HEK293 (cell line): ENCODE results near the gene FEM1A.
A peak's percentile ranks its signal among the peaks of the same experiment; 100 is the strongest.

Experiments used
- CTCF ChIA-PET: fragments of 350-600 bp; formaldehyde crosslinking; extraction: SDS; loops from one replicate; lab custom pipeline; 2021; ENCODE audit warnings: antibody characterized with exemption; lab: Yijun Ruan, JAX
- POLR2A ChIA-PET: fragments of 300-600 bp; formaldehyde crosslinking; extraction: SDS; loops from one replicate; lab custom pipeline; 2020; ENCODE audit warnings: antibody characterized with exemption, inconsistent platforms; lab: Yijun Ruan, JAX
- H3K27ac ChIP-seq: fragments of 200-500 bp; sonication (Bioruptor generic); 2 replicates; pipeline ENCODE4 v1.5.1; 2014; ENCODE audit warnings: low read depth, low read length, control low read depth, inconsistent platforms; ENCODE audit errors: extremely low read depth
- H3K36me3 ChIP-seq, 2 experiments: fragments of 200-500 bp in 1 of 2; sonication (Bioruptor generic) in 1 of 2; 1 replicate in 1 of 2; 2 replicates in 1 of 2; pipeline ENCODE4 v1.5.1; 2014 to 2017; ENCODE audit warnings: inconsistent platforms in 2 of 2, low read length in 2 of 2; ENCODE audit not compliant: control insufficient read depth in 2 of 2, insufficient read depth in 1 of 2
- H3K4me1 ChIP-seq: fragments of 200-500 bp; sonication (Bioruptor generic); 2 replicates; pipeline ENCODE4 v1.5.1; 2014; ENCODE audit warnings: mild to moderate bottlenecking, low read length, inconsistent platforms; ENCODE audit not compliant: control insufficient read depth, insufficient read depth
- H3K4me3 ChIP-seq: 2 replicates; pipeline ENCODE4 v1.5.1; 2011; ENCODE audit warnings: low read depth, mild to moderate bottlenecking, control low read depth, low read length, moderate library complexity
- H3K9me3 ChIP-seq: fragments of 200-500 bp; sonication (Bioruptor generic); 2 replicates; pipeline ENCODE4 v1.5.1; 2014; ENCODE audit warnings: low read depth, low read length, inconsistent platforms; ENCODE audit not compliant: control insufficient read depth, insufficient read depth
- KLF17 ChIP-seq: fragments of 450-650 bp; formaldehyde crosslinking; IDR thresholded peaks from 2 replicates; pipeline ENCODE4 v1.5.1; 2016; ENCODE audit warnings: missing biosample characterization, missing genetic modification characterization
- MEIS1 ChIP-seq: sonication (generic); formaldehyde crosslinking; IDR thresholded peaks from 2 replicates; pipeline ENCODE4 v1.8.1; 2022; ENCODE audit warnings: missing genetic modification reagents, mild to moderate bottlenecking, borderline replicate concordance
- OVOL3 ChIP-seq: fragments of 450-650 bp; formaldehyde crosslinking; IDR thresholded peaks from 2 replicates; pipeline ENCODE4 v1.5.1; 2016; ENCODE audit warnings: missing biosample characterization, missing genetic modification characterization
- PATZ1 ChIP-seq: fragments of 450-650 bp; formaldehyde crosslinking; IDR thresholded peaks from 2 replicates; pipeline ENCODE4 v1.5.1; 2016; ENCODE audit warnings: missing biosample characterization, missing genetic modification characterization
- YY2 ChIP-seq: fragments of 450-650 bp; formaldehyde crosslinking; IDR thresholded peaks from 2 replicates; pipeline ENCODE4 v1.5.1; 2016; ENCODE audit warnings: missing biosample characterization, missing genetic modification characterization
- ZBTB11 ChIP-seq: fragments of 450-650 bp; formaldehyde crosslinking; conservative IDR thresholded peaks from 2 replicates; pipeline ENCODE4 v1.5.1; 2016; ENCODE audit warnings: low read depth, missing biosample characterization, missing genetic modification characterization
- ZFP37 ChIP-seq: fragments of 450-650 bp; formaldehyde crosslinking; IDR thresholded peaks from 2 replicates; pipeline ENCODE4 v1.5.1; 2016; ENCODE audit warnings: missing biosample characterization, missing genetic modification characterization
- ZNF10 ChIP-seq: fragments of 450-650 bp; formaldehyde crosslinking; IDR thresholded peaks from 2 replicates; pipeline ENCODE4 v1.5.1; 2017; ENCODE audit warnings: missing biosample characterization, missing genetic modification characterization
- ZNF140 ChIP-seq: fragments of 450-650 bp; formaldehyde crosslinking; IDR thresholded peaks from 2 replicates; pipeline ENCODE4 v1.5.1; 2016; ENCODE audit warnings: missing biosample characterization, missing genetic modification characterization
- ZNF221 ChIP-seq: fragments of 450-650 bp; formaldehyde crosslinking; IDR thresholded peaks from 2 replicates; pipeline ENCODE4 v1.5.1; 2017; ENCODE audit warnings: missing biosample characterization, missing genetic modification characterization, borderline replicate concordance
- ZNF280C ChIP-seq: fragments of 450-650 bp; formaldehyde crosslinking; IDR thresholded peaks from 2 replicates; pipeline ENCODE4 v1.5.1; 2016; ENCODE audit warnings: missing biosample characterization, missing genetic modification characterization
- ZNF341 ChIP-seq: fragments of 450-650 bp; formaldehyde crosslinking; IDR thresholded peaks from 2 replicates; pipeline ENCODE4; 2016; ENCODE audit warnings: low read depth, missing biosample characterization, missing genetic modification characterization
- ZNF433 ChIP-seq: fragments of 450-650 bp; formaldehyde crosslinking; IDR thresholded peaks from 2 replicates; pipeline ENCODE4 v1.5.1; 2016; ENCODE audit warnings: missing biosample characterization, missing genetic modification characterization, low read depth
- ZNF501 ChIP-seq: fragments of 450-650 bp; formaldehyde crosslinking; IDR thresholded peaks from 2 replicates; pipeline ENCODE4 v1.5.1; 2016; ENCODE audit warnings: missing biosample characterization, missing genetic modification characterization
- ZNF510 ChIP-seq: fragments of 450-650 bp; formaldehyde crosslinking; IDR thresholded peaks from 2 replicates; pipeline ENCODE4 v1.5.1; 2018; ENCODE audit warnings: mild to moderate bottlenecking, missing genetic modification characterization, missing biosample characterization; ENCODE audit not compliant: insufficient replicate concordance
- ZNF518A ChIP-seq: fragments of 450-650 bp; formaldehyde crosslinking; conservative IDR thresholded peaks from 2 replicates; pipeline ENCODE4 v1.5.1; 2016; ENCODE audit warnings: low read depth, missing biosample characterization, missing genetic modification characterization
- ZNF629 ChIP-seq: fragments of 450-650 bp; formaldehyde crosslinking; IDR thresholded peaks from 2 replicates; pipeline ENCODE4 v1.5.1; 2017; ENCODE audit warnings: missing biosample characterization, missing genetic modification characterization
- ZNF76 ChIP-seq: fragments of 450-650 bp; formaldehyde crosslinking; IDR thresholded peaks from 2 replicates; pipeline ENCODE4; 2016; ENCODE audit warnings: low read depth, missing biosample characterization, missing genetic modification characterization, borderline replicate concordance
- ZSCAN30 ChIP-seq: fragments of 450-650 bp; IDR thresholded peaks from 2 replicates; pipeline ENCODE4 v1.5.1; 2018; ENCODE audit warnings: missing biosample characterization, mild to moderate bottlenecking, missing genetic modification characterization, moderate library complexity

The FEM1A gene

GRCh38 chr19:4764393-4764660, 27.2 kb upstream of the FEM1A start:
- CTCF ChIA-PET, result interaction anchor here (0.6 to 1.6 kb wide), 6 partner anchors 11 to 669 kb away, joined by 3 to 5 read pairs (median 4); partner anchors contain the start of gene FEM1A
- Histone ChIP-seq H3K4me1 (no peaks in the 10 kb centered on the region), H3K4me3 (no peak overlapping the region), H3K36me3 (no peaks in the 10 kb centered on the region), H3K27ac (no peak overlapping the region), H3K9me3 (no peaks in the 10 kb centered on the region)
- POLR2A ChIA-PET, result no interaction called here
- TF ChIP-seq ZNF629 (tag by site-specific recombination) (no peak), ZSCAN30 (tag by site-specific recombination) (no peak), ZNF341 (tag by site-specific recombination) (no peak), ZNF76 (no peak), ZFP37 (tag by site-specific recombination) (no peak), ZNF510 (no peak)
- TF ChIP-seq, all 188 proteins: peak for 0

GRCh38 chr19:4768934-4769777, 22.4 kb upstream of the FEM1A start:
- Histone ChIP-seq H3K4me3 (no peak overlapping the region), H3K9me3 (no peaks in the 10 kb centered on the region), H3K4me1 (no peaks in the 10 kb centered on the region), H3K36me3 (no peaks in the 10 kb centered on the region), H3K27ac (no peak overlapping the region)
- ChIA-PET POLR2A (interaction anchor here (0.7 to 1.6 kb wide), 4 partner anchors 9 to 46 kb away, joined by 3 to 8 read pairs (median 5); partner anchors contain the start of gene FEM1A), CTCF (interaction anchor here (0.6 to 2.3 kb wide), 7 partner anchors 8 to 402 kb away, joined by 3 to 13 read pairs (median 3); partner anchors contain the start of gene FEM1A)
- peak; percentile 76 for TF ChIP-seq KLF17 (tag by site-specific recombination)
- TF ChIP-seq MEIS1 (CRISPR knock-in tag), result peak; percentile 97
- peak; percentile 73 for TF ChIP-seq YY2 (tag by site-specific recombination)
- TF ChIP-seq ZNF140 (tag by site-specific recombination), result no peak; the same call in 1 of the 2 replicates
- TF ChIP-seq ZBTB11, result 0 out of 2 replicates have a peak, but pooled peaks have one; percentile 9
- TF ChIP-seq ZNF501 (tag by site-specific recombination), result peak; percentile 76; the same call in 1 of the 2 replicates
- TF ChIP-seq ZNF280C (tag by site-specific recombination), result no peak
- 0 out of 2 replicates have a peak, but pooled peaks have one; percentile 33 for TF ChIP-seq ZNF518A
- no peak; the same call in 1 of the 2 replicates for TF ChIP-seq ZNF221 (tag by site-specific recombination)
- TF ChIP-seq OVOL3 (tag by site-specific recombination), result peak; percentile 93
- TF ChIP-seq ZNF10, result 0 out of 2 replicates have a peak, but pooled peaks have one; percentile 24
- 0 out of 2 replicates have a peak, but pooled peaks have one; percentile 35 for TF ChIP-seq PATZ1 (tag by site-specific recombination)
- no peak for TF ChIP-seq ZNF433 (tag by site-specific recombination)
